C4-2B (cell line): ENCODE measurements around the gene SAP25.

Experiments
- ZFX ChIP-seq: fragments of 450-650 bp; IDR thresholded peaks from 2 replicates; pipeline ENCODE4 v1.6.1; 2017
- TF ChIP-seq, protein P1 (sequence below): fragments of 450-650 bp; conservative IDR thresholded peaks from 2 replicates; pipeline ENCODE4 v1.5.1; 2017; ENCODE audit warnings: mild to moderate bottlenecking

DNA sequence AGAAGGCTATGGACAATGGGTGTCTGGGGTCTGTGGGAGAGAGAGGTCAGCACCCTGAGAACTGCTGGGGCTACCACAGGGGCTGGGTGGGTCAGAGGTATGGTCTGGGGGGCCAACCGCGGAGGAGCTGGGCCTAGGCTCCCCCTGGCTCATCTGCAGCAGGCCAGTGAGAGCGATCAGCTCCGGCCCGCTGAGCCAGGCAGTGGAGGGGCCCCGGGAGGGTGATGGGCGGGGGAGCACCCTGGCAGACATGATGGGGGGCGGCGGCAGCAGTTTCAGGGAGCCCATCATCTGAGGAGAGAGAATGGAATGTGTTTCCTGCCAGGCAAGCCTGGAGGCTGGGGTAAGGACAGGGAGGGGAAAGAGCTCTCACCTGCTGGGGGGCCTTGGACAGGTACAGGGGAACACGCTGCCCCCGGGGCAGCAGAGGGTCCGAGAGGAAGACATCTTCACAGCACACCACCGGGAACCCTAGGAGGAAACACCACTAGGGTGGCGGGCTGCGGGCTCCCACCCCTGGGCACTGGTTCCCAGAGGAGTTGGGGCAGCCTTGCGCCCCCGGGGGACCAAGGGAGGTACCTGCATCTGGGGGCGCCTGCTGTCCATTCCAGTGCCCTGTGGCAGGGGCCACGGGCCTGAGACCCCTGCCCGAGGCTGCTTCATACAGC lies 1.3 kb downstream of the SAP25 start:
- TF ChIP-seq, protein P1, sequence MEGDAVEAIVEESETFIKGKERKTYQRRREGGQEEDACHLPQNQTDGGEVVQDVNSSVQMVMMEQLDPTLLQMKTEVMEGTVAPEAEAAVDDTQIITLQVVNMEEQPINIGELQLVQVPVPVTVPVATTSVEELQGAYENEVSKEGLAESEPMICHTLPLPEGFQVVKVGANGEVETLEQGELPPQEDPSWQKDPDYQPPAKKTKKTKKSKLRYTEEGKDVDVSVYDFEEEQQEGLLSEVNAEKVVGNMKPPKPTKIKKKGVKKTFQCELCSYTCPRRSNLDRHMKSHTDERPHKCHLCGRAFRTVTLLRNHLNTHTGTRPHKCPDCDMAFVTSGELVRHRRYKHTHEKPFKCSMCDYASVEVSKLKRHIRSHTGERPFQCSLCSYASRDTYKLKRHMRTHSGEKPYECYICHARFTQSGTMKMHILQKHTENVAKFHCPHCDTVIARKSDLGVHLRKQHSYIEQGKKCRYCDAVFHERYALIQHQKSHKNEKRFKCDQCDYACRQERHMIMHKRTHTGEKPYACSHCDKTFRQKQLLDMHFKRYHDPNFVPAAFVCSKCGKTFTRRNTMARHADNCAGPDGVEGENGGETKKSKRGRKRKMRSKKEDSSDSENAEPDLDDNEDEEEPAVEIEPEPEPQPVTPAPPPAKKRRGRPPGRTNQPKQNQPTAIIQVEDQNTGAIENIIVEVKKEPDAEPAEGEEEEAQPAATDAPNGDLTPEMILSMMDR: no peak
- TF ChIP-seq ZFX: no peak
